Right lung (tissue), 5 donors: ENCODE data around the gene ASH1L. TPM values are rescaled to one million over a fixed set of nuclear protein-coding genes. Genes with fewer than 3 reads are reported as not detected.
"Not testable (repeated sequence)": the region's sequence is repeated elsewhere in the genome, so short reads cannot be mapped to it uniquely, and the experiment has no call there.

Experiments
- DNase-seq, 2 donors: peaks; one replicate each; pipeline ENCODE4 v3.0.0-alpha.2; 2013
- polyA plus RNA-seq, 5 donors: library from polyadenylated mRNA; unstranded; fragments of 120-200 nt; gene quantifications; one replicate each; pipeline versions ENCODE4 v1.2.1 to v1.2.3, GENCODE V29; 2013; ENCODE audit warnings: inconsistent platforms in 1 of 5, low replicate concordance in 1 of 5; ENCODE audit not compliant: insufficient read length in 5 of 5, insufficient read depth in 1 of 5

The ASH1L gene
- polyA plus RNA-seq, 5 donors: 31.9 to 52.2 (median 48.3) TPM

DNA sequence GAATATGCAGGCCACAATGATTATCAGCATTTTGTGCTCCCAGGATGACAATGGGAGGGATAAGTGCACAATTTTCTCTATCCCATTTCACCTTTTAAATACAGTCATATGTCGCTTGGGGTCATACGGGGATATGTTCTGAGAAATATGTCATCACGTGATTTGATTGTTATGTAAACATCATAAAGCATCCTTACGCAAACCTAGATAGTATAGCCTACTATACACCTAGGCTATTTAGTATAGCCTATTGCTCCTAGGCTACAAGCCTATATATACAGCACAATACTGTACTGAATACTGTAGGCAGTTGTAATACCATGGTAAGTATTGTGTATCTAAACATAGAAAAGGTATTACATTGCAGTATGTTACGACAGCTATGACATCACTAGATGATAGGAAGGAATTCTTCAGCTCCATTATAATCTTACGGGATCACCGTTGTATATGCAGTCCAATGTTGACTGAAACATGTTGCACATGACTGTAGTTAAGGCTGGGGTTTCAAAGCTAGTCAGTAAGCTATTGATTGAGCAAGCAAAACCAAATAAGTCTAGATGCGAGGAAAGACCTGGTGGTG is 223.0 kb downstream of the ASH1L start:
- DNase-seq: no peak

DNA sequence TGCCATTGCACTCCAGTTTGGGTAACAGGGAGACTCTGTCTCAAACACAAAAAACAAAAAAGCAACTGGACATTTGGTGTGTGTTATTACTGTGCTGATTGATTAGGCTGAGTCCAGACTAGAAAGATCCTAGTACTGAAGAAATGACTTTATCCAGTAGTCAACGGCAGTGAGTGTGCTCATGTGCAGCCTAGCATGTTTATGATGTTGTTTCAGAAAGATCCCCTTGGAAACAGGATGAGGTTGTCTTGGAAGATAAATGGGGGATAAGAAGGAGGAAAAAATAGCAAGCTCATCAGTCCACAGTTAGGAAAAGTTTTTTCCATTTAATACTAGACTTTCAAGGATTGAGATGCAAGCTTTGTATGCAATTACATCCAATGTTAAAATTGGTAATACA is 227.6 kb downstream of the ASH1L start:
- no peak for DNase-seq

DNA sequence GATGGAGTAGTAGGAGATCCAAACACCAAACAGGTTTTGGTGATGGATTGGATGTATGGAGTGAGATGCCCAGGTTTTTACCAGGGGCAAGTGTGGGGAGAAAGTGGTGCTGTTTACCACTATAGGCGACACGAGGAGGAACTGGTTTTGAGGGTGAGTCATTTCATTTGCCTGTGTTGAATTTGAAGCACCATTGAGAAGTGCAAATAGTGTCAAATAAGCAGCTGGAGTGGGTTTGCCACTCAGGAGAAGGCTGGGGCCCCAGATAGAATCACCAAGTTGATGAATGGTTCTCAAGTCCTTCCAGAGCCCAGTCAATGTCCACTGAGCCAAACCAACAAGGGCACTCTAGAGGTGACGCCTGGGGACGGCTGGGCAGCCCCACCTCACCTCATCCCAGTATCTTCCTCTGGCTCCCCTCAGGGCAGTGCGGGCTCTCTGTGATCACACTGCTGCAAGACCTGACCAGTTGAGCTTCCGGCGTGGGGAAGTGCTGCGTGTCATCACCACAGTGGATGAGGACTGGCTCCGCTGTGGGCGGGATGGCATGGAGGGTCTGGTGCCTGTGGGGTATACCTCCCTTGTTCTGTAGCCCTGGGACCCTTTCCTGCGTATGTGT is 232.5 kb downstream of the ASH1L start:
- DNase-seq: no peak

DNA sequence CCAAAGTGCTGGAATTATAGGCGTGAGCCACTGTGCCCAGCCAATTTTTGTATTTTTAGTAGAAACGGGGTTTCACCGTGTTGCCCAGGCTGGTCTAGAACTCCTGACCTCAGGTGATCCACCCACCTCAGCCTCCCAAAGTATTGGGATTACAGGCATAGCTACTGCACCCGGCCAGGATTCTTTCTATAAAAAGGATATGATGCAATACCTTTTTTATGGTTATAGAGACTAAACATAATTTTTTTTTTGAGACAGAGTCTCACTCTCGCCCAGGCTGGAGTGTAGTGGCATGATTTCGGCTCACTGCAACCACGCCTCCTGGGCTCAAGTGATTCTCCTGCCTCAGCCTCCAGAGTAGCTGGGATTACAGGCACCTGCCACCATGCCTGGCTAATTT is 233.7 kb downstream of the ASH1L start:
- DNase-seq: not testable (repeated sequence)

DNA sequence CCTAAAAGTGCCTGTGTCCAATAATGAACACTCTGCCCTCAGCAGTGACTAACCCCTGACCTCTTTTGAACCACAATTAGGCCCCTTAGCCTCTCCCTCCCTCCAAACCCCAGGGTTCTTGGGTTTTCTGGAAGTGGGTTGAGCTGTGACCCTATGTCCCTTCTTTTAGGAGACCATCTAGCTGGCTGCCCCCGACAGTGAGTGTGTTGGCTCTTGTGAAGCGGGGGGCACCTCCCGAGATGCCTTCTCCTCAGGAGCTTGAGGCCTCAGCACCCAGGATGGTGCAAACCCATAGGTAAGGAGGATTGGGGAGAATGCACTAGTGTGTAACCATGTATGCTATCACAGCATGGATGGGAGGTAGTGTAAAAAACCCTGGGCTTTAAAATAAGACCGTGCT is 234.6 kb downstream of the ASH1L start:
- no peak for DNase-seq

DNA sequence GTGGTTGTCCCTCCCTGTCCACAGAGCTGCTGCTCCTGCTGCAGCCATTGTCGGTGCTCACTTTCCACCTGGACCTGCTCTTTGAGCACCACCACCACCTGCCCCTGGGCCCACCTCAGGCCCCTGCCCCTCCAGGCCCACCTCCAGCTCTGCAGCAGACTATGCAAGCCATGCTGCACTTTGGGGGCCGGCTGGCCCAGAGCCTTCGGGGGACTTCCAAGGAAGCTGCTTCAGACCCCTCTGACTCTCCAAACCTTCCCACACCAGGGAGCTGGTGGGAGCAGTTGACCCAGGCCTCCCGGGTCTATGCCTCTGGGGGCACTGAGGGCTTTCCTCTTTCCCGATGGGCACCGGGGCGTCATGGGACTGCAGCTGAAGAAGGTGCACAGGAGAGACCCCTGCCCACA is 236.0 kb downstream of the ASH1L start:
- no peak for DNase-seq

DNA sequence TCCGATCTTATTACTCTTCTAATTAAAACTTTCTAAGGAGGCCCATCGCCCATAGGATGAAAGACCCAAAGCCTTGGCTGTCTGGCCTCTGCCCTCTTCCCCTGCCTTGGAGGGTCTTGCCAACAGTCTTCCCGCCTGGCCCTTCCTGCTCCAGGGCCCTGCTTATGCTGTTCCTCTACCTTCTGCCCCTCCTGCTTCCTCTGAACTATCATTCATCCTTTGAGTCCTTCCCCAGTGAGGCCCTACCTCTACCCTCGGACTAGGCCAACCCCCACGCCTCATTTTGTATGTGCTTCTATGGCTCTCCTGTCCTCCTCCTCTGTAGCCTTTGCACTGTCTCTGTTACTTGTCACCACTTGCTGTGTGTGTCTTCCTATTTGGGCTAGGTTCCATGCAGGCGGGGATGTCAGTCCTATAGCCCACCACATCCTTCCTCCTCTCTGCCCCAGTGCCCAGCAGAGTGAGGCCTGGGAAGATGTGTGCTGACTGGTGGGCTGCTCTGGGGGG is 236.5 kb downstream of the ASH1L start:
- no peak for DNase-seq

DNA sequence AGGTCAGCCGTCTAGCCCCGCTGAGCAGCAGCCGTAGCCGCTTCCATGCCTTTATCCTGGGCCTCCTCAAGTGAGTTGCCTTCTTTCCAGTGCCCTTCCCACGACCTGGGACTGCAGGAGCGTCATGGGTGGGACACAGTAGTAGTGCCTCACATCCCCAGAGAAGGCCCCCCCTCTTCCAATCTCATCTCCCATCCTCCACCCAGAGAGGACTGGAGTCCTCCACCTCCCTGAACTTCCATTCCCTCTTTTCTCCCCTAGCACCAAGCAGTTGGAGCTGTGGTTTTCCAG is 237.1 kb downstream of the ASH1L start:
- DNase-seq: no peak

DNA sequence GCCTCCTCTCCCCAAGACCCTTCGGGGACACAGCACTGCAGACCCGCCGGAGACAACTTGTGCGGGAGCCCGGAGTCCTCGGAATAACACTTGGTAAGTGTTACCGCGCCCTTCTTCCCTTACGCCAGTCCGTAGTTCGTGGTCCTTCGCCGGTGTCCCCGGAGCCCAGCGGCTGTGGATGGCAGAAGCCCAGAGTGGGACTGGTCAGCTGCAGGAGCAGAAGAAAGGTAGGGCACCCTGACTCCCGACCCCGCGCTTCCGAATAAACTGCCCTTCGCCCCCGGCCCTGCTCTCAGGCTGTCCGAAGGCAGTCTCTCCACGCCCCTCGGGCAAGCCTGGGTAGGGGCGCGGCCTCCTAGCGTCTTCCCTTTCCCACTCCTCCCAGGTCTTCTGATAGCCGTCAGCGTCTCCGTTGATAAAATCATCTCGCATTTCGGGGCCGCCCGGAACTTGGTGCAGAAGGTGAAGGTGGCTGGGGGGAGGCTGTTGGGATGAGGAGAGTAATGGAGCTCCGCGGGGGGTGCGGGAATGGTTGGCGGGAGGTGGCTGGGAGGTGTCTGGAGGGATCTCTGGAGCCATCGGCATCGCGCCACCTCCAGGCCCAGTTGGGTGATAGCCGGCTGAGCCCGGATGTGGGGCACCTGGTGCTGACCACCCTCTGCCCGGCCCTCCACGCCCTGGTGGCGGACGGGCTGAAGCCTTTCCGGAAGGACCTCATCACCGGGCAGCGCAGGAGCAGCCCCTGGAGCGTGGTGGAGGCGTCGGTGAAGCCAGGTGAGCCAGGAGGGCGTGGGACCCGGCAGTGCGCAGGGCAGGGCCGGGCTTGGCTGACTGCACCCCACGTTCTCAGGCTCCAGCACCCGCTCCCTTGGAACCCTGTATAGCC is 237.6 kb downstream of the ASH1L start:
- peak in 1 of 2 donors; percentile 36 for DNase-seq

DNA sequence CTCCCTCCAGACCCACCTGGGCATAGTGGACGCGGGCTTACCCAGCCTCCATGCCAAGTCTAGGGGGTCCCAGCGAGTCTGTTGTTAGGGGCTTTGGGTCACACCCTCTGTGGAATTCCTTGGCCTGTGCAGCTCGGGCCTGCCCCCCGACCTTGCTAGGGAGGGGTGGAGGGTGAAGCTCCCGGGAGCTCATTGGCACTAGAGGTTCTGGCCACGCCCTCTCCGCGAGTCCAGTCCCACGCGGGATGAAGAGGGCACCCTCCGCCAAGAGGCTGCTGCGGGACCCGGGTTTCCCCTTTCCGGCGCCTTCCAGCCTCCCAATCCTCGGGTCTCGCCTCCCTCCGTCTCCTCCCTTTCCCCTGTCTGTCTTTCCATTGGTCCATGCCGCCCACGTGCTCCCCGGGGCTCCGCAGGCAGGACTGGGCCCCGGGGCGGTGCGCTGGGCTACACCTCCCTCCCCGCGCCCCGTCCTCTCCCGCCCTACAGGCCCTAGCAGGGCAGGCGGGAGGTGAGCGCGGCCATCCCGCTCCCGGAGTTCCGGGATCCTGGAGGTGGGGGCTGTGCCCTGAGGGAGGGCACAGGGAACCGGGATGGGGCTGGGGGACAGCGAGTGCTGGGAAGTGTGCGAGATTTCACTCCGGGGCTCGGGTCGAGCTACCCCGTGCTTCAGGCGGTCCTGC is 238.4 kb downstream of the ASH1L start:
- DNase-seq: peak; percentile 93 to 94

DNA sequence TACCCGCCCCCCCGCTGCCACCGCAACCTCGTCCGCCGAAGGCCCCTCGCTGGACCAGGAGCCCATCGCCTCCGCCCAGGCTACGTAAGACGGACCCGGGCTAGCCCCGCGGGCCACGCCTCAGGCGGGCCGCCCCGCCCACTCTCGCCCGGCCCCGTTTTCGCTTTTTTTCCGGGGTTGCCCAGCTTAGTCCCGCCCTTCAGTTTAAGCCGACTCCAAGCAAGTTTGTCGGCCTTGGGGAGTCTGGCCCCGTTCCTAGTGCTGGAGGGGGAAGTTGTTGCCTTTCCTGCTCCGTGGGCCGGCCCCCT is 238.9 kb downstream of the ASH1L start:
- peak; percentile 92 for DNase-seq

DNA sequence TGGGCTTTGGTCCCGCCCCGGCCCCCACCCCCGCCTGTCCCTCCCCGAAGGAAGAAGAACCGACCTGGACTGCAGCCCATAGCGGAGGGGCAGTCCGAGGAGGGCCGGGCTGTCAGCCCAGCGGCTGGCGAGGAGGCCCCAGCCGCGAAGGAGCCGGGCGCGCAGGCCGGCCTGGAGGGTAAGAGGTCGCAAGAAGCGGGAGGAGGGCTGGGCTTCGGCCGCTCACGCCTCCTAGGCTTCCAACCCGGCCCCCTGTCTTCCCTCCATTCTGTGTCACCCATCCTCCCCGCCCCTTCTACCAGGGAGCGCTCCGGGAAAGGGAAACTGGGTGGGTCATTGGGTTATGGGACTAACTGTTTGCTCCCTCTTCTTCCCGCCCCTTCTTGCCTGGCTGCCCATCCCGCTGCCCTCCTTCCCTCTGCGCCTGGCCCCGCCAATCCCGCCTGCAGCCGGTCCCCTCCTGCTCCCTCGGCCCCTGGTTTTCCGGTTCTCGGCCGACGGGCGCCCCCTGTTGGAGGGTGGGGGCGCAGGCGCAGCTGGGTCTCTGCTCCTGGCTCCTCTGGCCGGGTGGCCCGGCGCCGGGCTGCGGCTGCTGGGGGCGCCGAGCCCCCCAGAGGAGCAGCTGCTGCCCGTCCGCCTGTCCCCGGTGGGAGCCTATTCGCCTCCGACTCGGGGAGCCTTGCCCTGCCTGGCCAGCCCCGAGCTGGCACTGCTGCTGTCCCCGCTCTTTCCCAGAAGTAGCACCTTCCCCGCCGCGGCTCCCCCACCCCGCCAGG is 239.5 kb downstream of the ASH1L start:
- peak; percentile 86 to 92 for DNase-seq

DNA sequence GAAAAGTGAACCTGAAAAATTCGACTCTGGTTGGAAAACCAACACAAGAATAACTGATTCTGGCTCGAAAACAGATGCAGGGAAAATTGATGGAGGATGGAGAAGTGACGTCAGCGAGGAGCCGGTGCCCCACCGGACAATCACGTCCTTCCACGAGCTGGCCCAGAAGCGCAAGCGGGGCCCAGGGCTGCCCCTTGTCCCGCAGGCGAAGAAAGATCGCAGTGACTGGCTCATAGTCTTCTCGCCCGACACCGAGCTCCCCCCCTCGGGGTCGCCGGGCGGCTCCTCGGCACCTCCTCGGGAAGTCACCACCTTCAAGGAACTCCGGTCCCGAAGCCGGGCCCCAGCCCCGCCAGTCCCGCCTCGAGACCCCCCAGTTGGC is 240.0 kb downstream of the ASH1L start:
- DNase-seq: peak; percentile 31 to 36

DNA sequence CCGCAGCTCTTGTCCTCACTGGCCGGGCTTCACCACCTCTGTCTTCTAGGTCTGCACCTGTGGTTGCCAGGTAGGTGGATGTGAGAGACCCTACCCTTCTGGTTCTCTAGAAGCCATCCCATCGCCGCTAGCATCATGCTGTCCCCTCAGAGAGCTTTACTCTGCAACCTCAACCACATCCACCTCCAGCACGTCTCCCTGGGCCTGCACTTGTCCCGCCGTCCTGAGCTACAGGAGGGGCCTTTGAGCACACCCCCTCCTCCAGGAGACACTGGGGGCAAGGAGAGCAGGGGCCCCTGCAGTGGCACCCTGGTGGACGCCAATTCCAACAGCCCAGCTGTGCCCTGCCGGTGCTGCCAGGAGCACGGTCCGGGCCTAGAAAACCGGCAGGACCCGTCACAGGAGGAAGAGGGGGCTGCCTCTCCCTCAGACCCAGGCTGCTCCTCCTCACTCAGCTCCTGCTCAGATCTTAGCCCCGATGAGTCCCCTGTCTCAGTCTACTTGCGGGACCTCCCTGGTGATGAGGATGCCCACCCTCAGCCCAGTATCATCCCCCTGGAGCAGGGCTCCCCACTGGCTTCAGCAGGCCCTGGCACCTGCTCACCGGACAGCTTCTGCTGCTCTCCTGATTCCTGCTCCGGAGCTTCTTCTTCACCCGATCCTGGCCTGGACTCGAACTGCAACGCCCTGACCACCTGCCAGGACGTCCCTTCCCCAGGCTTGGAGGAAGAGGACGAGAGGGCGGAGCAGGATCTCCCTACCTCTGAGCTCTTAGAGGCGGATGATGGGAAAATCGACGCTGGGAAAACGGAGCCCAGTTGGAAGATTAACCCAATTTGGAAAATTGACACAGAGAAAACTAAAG is 240.7 kb downstream of the ASH1L start:
- DNase-seq: no peak

DNA sequence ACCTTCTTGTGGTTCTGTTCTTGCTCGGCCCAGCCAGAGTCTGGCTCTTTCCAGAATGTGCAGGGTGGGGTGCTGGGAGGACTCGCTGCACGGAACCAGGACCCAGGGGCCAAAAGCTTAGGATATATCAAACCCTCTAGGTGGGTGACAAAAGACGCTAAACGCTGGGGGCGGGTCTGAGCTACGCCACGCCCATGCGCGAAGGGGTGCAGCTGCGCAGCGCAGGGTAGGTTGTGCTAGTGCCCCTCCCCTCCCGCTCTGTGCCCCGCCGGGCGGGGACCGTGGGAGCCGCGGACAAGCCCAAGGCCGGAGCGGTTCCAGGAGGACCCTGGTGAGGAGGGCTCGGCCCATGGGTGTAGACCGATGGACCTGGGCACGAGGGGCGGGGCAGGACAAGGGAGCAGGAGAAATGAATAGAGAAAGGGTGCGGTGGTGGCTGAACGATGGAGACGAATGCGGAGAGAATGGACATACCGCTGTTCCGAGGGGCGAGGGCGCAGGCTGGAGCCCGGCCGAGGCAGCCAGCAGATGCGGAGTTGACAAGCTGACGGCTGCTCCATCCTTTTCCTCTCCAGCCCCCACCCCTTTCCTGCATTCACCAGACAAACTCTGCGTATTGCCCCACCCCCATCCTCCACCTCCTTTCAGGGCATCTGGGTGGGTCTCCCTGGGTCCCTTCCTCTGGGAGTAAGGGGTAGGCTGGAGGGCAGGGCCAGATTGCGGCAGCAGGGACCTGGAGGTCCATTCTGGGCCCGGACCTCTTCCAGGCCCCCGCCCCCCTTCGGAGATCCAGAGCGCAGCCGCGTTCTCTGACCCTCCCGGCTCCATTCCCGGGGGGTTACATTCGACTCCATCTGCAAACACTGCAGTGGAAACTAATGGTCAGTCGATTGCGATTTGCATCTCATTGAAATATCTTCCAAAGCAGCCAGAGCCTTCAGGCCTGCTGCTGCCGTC is 241.7 kb downstream of the ASH1L start, which contains the start of gene RUSC1:
Gene RUSC1 (plus strand): TSS at position 234 of the 957 bp plus-strand sequence. CDS start 880 bp downstream, outside the sequence.
- peak; percentile 72 to 78 for DNase-seq

DNA sequence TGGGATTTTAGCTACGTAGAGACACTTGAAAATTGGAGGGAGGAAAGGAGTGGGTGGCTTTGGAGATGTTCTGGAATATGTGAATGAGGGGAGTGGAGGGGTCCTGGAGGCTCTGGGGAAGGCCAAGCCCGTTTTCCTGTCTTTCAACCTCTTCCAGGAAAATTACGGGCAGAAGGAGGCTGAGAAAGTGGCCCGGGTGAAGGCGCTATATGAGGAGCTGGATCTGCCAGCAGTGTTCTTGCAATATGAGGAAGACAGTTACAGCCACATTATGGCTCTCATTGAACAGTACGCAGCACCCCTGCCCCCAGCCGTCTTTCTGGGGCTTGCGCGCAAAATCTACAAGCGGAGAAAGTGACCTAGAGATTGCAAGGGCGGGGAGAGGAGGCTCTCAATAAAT is 242.4 kb downstream of the ASH1L start:
- no peak for DNase-seq

DNA sequence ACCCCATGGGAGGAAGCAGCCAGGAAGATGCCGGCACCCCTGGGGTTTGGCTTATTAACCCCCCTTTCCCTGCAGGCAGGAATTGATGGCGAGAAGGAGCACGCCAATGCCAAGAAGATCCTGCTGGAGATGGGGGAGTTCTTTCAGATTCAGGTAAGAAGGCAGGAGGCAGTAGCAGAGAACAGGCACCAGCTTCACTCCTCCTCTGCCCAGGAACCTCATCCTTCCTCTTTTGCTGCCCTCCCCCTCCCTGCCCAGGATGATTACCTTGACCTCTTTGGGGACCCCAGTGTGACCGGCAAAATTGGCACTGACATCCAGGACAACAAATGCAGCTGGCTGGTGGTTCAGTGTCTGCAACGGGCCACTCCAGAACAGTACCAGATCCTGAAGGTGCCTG is 243.1 kb downstream of the ASH1L start:
- no peak for DNase-seq

DNA sequence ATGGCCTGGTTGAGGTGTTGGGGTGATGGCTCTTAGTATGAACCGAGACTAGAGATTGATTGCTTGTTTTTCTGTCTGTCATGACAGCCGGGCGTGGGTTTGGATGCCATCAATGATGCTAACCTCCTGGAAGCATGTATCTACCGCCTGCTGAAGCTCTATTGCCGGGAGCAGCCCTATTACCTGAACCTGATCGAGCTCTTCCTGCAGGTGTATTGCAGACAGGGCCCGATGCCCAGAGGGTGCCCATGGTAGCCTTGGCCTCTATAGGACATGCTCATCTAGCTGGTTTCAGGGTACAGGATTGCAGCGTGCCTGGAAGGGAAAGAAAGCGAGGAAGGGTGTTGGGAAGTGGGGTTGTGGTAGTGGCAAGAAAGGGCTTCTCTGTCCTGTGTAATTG is 244.5 kb downstream of the ASH1L start:
- DNase-seq: no peak

DNA sequence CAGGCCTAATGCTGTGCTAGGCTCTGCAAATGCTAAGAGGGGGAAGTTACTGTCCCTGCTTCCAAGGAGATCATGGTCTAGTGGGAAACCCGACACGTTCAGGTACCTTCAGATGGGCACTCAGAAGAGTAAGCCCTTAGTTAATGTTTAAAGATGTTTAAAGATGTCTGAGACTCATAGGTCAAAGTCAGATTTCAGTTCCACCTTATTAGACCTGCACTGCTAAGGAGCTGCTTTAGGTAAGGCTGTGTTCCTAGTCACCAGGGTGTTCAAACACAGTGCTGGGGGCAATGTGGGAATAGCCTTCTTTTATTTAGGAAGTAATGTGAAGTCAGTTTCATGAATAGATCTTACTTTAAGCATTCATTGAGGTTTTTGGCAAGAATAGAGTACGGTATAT is 245.7 kb downstream of the ASH1L start:
- DNase-seq: no peak
